ENCODE measurements around the gene MOB3A. TPM values are rescaled to one million over a fixed set of nuclear protein-coding genes. Genes with fewer than 3 reads are reported as not detected.

Gene MOB3A
- total and polyA plus RNA-seq, 4 donors = 3.4 to 8.7 (median 6.5) TPM

DNA sequence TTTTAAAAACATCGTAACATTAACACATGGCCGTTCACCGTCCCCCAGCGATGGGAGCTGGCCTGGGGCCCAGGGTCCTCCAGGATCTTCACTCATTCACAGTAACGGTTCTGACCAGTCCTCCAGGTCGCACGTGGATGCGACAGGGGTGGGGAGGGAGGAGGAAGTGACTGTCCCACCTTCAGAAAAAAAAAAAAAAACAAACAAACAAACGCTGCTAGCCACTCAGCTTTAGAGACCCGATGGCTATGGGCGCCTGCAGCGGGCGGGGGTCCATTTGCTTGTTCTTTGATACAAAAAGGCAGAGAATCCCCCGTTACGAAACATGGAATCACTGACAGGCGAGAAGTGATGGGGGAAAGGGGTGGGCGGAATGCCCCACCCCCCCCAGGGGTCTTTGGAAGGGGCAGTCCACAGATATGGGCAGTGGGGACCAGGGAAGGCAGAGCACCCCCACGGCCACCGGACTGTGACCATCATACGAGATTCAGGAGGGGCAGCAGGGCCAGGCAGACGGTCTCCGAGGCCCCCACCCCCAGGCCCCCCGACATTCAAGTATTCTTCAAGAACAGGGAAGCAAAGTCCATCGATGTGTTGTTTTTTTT lies 58.4 kb downstream of the MOB3A start:
- H3K9ac ChIP-seq (ENCODE audit: low read depth in 1 of 2, low read length in 2 of 2) = no peak overlapping the region
- H3K9me3 ChIP-seq (ENCODE audit: control insufficient read depth in 4 of 4, low read length in 3 of 4) = peaks cover 0 to 9% (median 2%) of the 10 kb centered on the region in 4 donors
- H3K27ac ChIP-seq (ENCODE audit: low read depth in 1 of 2, low read length in 2 of 2) = no peak overlapping the region
- 88% methylated on average over 24 of the region's 24 CpGs for WGBS
- H3K36me3 ChIP-seq (ENCODE audit: control insufficient read depth in 4 of 4, insufficient read depth in 3 of 4, low read depth in 1 of 4, low read length in 3 of 4) = peaks cover 6 to 23% (median 15%) of the 10 kb centered on the region in 4 donors
- no peak overlapping the region for H3K4me3 ChIP-seq (ENCODE audit: low read depth in 1 of 3, low read length in 3 of 3)
- H3K27me3 ChIP-seq (ENCODE audit: control insufficient read depth in 4 of 4, insufficient read depth in 4 of 4, low read length in 3 of 4) = no peaks in the 10 kb centered on the region
- H3K4me1 ChIP-seq (ENCODE audit: control insufficient read depth in 4 of 4, insufficient read depth in 4 of 4, low read length in 3 of 4) = peaks cover 13 to 26% (median 19%) of the 10 kb centered on the region in 4 donors
- DNase-seq (ENCODE audit: low spot score) = no peak
- TF ChIP-seq EGR1 (IDR thresholded peaks at IDR 0.05; ENCODE audit: low read depth in 2 of 2) (no peak), TAF1 (conservative IDR thresholded peaks at IDR 0.05) (no peak), YY1 (IDR thresholded peaks at IDR 0.05) (no peak), HNF4A (conservative IDR thresholded peaks at IDR 0.05) (no peak), FOXA1 (IDR thresholded peaks at IDR 0.05) (no peak), GABPA (IDR thresholded peaks at IDR 0.05 in 1 of 2, conservative IDR thresholded peaks at IDR 0.05 in 1 of 2) (no peak), SP1 (IDR thresholded peaks at IDR 0.05) (no peak), NR2F2 (IDR thresholded peaks at IDR 0.05) (no peak), RXRA (IDR thresholded peaks at IDR 0.05) (no peak), FOXA2 (IDR thresholded peaks at IDR 0.05) (no peak), HNF4G (IDR thresholded peaks at IDR 0.05) (no peak), RAD21 (IDR thresholded peaks at IDR 0.05) (no peak), JUND (IDR thresholded peaks at IDR 0.05) (no peak)
- TF ChIP-seq, protein P1, sequence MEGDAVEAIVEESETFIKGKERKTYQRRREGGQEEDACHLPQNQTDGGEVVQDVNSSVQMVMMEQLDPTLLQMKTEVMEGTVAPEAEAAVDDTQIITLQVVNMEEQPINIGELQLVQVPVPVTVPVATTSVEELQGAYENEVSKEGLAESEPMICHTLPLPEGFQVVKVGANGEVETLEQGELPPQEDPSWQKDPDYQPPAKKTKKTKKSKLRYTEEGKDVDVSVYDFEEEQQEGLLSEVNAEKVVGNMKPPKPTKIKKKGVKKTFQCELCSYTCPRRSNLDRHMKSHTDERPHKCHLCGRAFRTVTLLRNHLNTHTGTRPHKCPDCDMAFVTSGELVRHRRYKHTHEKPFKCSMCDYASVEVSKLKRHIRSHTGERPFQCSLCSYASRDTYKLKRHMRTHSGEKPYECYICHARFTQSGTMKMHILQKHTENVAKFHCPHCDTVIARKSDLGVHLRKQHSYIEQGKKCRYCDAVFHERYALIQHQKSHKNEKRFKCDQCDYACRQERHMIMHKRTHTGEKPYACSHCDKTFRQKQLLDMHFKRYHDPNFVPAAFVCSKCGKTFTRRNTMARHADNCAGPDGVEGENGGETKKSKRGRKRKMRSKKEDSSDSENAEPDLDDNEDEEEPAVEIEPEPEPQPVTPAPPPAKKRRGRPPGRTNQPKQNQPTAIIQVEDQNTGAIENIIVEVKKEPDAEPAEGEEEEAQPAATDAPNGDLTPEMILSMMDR (IDR thresholded peaks at IDR 0.05; ENCODE audit: low read depth, low read length, missing input control) = no peak
- TF ChIP-seq, protein P2, sequence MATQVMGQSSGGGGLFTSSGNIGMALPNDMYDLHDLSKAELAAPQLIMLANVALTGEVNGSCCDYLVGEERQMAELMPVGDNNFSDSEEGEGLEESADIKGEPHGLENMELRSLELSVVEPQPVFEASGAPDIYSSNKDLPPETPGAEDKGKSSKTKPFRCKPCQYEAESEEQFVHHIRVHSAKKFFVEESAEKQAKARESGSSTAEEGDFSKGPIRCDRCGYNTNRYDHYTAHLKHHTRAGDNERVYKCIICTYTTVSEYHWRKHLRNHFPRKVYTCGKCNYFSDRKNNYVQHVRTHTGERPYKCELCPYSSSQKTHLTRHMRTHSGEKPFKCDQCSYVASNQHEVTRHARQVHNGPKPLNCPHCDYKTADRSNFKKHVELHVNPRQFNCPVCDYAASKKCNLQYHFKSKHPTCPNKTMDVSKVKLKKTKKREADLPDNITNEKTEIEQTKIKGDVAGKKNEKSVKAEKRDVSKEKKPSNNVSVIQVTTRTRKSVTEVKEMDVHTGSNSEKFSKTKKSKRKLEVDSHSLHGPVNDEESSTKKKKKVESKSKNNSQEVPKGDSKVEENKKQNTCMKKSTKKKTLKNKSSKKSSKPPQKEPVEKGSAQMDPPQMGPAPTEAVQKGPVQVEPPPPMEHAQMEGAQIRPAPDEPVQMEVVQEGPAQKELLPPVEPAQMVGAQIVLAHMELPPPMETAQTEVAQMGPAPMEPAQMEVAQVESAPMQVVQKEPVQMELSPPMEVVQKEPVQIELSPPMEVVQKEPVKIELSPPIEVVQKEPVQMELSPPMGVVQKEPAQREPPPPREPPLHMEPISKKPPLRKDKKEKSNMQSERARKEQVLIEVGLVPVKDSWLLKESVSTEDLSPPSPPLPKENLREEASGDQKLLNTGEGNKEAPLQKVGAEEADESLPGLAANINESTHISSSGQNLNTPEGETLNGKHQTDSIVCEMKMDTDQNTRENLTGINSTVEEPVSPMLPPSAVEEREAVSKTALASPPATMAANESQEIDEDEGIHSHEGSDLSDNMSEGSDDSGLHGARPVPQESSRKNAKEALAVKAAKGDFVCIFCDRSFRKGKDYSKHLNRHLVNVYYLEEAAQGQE (IDR thresholded peaks at IDR 0.05) = no peak
- TF ChIP-seq, protein P3, sequence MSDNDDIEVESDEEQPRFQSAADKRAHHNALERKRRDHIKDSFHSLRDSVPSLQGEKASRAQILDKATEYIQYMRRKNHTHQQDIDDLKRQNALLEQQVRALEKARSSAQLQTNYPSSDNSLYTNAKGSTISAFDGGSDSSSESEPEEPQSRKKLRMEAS (IDR thresholded peaks at IDR 0.05) = no peak
- TF ChIP-seq, protein P4, sequence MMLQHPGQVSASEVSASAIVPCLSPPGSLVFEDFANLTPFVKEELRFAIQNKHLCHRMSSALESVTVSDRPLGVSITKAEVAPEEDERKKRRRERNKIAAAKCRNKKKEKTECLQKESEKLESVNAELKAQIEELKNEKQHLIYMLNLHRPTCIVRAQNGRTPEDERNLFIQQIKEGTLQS (IDR thresholded peaks at IDR 0.05) = no peak
- TF ChIP-seq, protein P5, sequence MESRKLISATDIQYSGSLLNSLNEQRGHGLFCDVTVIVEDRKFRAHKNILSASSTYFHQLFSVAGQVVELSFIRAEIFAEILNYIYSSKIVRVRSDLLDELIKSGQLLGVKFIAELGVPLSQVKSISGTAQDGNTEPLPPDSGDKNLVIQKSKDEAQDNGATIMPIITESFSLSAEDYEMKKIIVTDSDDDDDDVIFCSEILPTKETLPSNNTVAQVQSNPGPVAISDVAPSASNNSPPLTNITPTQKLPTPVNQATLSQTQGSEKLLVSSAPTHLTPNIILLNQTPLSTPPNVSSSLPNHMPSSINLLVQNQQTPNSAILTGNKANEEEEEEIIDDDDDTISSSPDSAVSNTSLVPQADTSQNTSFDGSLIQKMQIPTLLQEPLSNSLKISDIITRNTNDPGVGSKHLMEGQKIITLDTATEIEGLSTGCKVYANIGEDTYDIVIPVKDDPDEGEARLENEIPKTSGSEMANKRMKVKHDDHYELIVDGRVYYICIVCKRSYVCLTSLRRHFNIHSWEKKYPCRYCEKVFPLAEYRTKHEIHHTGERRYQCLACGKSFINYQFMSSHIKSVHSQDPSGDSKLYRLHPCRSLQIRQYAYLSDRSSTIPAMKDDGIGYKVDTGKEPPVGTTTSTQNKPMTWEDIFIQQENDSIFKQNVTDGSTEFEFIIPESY (IDR thresholded peaks at IDR 0.05) = no peak
